GM12872 (cell line): ENCODE data around the gene LARGE2.

Experiments used
- TF ChIP-seq, protein P1 (sequence below): IDR thresholded peaks from 3 replicates; pipeline ENCODE4 v1.5.1; 2011; ENCODE audit warnings: low read depth, mild to moderate bottlenecking, low read length, moderate library complexity; ENCODE audit not compliant: insufficient read depth

LARGE2 gene

DNA sequence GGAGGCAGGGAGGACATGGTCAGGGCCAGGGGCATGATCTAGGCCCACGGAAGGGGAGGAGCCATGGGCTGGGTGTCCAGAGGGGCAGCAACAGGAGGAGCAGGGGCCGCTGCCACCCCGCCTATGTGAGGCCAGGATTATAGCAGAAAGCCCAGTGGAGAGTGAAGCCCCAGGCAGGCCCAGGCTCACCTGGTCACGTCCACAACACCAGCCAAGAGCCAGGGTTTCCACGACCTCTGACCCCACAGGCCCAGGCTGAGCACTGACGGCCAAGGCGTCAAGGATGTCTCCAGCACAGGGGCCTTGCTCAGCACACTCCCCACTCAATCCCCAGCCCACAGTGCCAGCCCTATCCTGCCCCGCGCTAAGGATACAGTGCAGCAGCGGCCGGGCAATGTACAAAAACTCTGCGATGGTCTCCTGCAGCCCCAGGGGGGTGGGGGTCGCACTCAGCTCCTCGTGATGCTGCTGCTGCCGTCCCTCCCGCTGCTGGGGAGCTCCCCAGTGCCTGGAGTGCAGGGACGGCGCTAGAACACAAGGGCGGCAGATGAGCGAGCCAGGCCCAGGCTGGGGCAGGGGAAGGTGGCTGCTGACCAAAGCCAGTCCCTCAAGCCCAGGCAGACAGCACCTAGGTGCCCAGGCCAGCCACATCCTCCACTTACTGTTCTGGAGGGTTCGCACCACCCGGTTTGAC is 8.4 kb upstream of the LARGE2 start:
- TF ChIP-seq, protein P1, sequence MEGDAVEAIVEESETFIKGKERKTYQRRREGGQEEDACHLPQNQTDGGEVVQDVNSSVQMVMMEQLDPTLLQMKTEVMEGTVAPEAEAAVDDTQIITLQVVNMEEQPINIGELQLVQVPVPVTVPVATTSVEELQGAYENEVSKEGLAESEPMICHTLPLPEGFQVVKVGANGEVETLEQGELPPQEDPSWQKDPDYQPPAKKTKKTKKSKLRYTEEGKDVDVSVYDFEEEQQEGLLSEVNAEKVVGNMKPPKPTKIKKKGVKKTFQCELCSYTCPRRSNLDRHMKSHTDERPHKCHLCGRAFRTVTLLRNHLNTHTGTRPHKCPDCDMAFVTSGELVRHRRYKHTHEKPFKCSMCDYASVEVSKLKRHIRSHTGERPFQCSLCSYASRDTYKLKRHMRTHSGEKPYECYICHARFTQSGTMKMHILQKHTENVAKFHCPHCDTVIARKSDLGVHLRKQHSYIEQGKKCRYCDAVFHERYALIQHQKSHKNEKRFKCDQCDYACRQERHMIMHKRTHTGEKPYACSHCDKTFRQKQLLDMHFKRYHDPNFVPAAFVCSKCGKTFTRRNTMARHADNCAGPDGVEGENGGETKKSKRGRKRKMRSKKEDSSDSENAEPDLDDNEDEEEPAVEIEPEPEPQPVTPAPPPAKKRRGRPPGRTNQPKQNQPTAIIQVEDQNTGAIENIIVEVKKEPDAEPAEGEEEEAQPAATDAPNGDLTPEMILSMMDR, result no peak

DNA sequence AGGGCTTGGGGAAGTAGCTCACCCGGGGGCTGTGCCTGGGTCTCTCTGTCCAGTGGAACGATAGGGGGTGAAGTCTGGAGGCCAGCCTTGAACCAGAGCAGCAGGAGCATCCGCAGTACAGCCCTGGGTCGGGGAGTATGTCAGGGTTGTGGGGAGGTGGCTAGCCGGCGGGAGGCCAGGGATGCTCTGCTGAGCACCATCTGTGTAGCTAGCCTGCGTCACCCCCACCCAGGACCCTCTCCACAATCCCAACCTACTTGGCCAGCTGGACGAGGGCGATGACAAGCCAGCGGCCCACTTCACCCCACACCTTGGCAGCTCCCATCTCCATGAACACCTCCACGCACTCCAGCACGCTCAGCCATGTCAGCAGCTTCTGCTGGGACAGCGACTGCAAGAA is 7.0 kb upstream of the LARGE2 start:
- TF ChIP-seq, protein P1, result no peak

DNA sequence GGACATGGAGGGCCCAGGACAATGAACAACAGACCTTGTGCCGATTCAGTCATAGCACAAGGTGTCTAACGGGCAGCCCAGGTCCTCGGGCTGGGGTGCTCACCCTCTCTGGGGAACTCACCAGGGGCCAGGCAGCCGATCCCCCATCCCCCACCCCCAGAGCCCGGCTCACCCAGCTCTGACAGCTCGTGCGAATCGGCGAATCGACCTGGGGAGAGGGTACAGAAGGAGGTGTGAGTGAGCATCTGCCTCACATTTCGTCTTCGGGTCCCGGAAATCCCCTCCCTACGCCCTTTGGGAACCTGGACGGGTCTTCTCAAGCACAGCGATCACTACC is 5.2 kb upstream of the LARGE2 start:
- TF ChIP-seq, protein P1, result no peak

DNA sequence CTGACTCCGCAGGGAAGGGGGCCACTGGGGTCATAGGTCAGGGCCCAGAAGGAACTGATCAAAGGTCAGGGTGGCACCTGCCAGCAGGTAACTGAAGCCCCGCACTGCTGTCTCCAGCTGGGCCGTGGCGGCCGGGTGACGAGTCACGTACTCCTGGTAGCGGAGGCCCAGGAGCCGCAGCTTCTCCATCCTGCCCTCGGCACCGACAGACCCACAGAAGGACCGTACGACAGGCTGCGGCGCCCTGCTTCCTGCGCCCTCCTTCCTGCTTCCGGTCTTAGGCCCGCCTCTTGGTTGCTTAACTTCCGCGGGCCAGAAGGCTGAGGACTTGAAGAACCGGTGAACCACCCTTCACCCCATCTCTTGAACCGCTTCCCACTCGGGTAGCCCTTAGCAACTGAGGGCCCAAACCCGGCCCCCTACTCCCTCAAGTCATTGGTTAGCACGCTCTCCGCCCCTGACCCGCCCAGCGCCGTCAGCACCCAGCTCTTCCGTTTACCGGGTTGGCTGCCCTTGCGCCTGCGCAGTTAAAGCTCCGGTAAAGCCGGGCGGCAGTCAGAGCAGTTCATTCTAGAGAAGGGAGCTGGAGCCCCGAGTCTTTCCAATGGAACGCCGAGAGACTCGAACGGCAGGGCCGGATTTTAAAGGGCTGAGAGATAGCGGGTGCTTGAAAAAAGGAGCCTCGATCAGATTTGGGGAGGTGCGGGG is 4.7 kb upstream of the LARGE2 start, which contains the start of gene PEX16:
Gene PEX16 (minus strand): TSS at position 255 of the 708 bp plus-strand sequence. CDS start 66 bp downstream, at position 189.
- TF ChIP-seq, protein P1, result no peak

DNA sequence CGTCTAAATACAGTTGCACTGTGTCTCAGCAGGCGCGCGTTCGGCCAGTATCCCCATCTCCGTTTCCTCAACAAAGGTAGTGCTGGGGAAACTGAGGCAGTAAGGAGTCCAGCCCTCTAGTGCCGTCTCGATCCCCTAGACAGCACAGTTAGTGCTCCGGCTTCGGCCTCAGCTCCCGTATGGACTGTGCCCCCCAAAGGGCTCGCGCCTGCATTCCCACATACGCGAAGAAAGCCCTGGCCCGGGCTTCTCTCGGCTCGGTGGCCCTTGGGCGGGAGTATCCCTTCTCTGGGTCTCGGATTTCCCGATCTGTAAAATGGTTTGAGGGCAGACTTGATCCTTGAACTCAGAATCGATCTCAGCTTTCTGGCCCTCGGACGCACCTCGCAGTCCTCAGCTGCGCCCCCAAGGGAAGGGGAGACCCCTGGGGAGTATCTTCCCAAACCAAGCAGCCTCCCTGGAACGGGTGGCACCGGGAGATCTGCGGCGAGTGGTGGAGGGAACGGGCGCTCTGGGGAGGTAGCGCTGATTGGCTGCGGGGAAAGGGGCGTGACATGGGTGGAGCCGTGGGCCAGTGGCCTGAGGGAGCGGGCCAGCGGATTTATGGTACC is 4.0 kb upstream of the LARGE2 start:
- TF ChIP-seq, protein P1, result no peak

DNA sequence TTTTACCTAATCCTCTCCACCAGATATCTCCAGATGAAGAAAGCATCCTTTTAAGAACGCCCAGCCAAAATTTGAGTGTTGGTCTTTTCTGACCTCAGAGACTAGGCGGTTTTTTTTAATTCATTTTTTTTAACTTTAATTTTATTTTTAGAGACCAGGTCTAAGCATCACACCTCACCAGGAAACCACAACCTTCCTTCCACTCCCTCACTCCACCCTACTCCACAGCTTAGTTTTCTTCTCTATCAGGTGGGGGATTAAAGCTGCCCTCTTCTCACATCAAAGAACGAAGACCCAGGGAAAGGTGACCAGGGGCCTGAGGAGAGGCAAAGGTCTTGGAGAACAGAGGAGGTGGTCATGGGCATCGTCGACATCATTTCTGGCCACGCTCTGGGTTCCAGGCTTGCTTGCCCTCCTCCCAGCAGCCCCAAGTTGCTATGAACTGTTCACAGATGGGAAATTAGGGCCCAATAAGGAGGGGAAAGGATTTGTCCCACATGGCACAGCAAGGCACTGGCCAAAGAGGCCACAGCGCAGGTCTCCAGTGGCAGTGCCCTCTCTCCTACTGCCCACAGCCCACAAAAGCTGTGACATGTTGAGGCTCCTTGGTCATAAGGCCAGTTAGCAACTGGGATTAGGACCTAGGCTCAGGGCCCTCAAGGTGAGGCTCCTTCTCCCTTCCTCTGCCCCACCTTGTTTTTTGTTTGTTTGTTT is 3.3 kb upstream of the LARGE2 start:
- TF ChIP-seq, protein P1, result no peak
